ENCODE data around the gene COG5.

Gene COG5

GRCh38 chr7:107344286-107344685 is 219.4 kb downstream of the COG5 start:
- H2AFZ ChIP-seq (ENCODE audit: low read length, unreplicated experiment): no peak overlapping the region
- H3K79me2 ChIP-seq (ENCODE audit: control insufficient read depth, insufficient read depth, low read length, unreplicated experiment): no peaks in the 10 kb centered on the region
- H3K36me3 ChIP-seq (ENCODE audit: insufficient read depth, low read length): 0 out of 2 replicates have a peak, but pooled peaks cover 3% of the 10 kb centered on the region
- no peak overlapping the region for H3K27ac ChIP-seq (ENCODE audit: low read depth, low read length)
- H3K4me3 ChIP-seq (ENCODE audit: low read depth, low read length): no peak overlapping the region
- H3K27me3 ChIP-seq (ENCODE audit: insufficient read depth, low read length): no peaks in the 10 kb centered on the region
- no peaks in the 10 kb centered on the region for H3K4me1 ChIP-seq (ENCODE audit: control insufficient read depth, insufficient read depth, low read length, unreplicated experiment)

GRCh38 chr7:107338080-107338479 is 225.6 kb downstream of the COG5 start:
- no peaks in the 10 kb centered on the region for H3K36me3 ChIP-seq (ENCODE audit: insufficient read depth, low read length)
- no peaks in the 10 kb centered on the region for H3K4me1 ChIP-seq (ENCODE audit: control insufficient read depth, insufficient read depth, low read length, unreplicated experiment)
- no peaks in the 10 kb centered on the region for H3K27me3 ChIP-seq (ENCODE audit: insufficient read depth, low read length)
- no peak overlapping the region for H3K27ac ChIP-seq (ENCODE audit: low read depth, low read length)
- H3K4me3 ChIP-seq (ENCODE audit: low read depth, low read length): no peak overlapping the region
- no peak overlapping the region for H2AFZ ChIP-seq (ENCODE audit: low read length, unreplicated experiment)
- no peaks in the 10 kb centered on the region for H3K79me2 ChIP-seq (ENCODE audit: control insufficient read depth, insufficient read depth, low read length, unreplicated experiment)

- Histone ChIP-seq H3K36me3 (ENCODE audit: insufficient read depth, low read length) (no peaks in the 10 kb centered on the region), H3K27me3 (ENCODE audit: insufficient read depth, low read length) (no peaks in the 10 kb centered on the region), H3K4me3 (ENCODE audit: low read depth, low read length) (no peak overlapping the region), H3K79me2 (ENCODE audit: control insufficient read depth, insufficient read depth, low read length, unreplicated experiment) (no peaks in the 10 kb centered on the region), H3K27ac (ENCODE audit: low read depth, low read length) (no peak overlapping the region), H2AFZ (ENCODE audit: low read length, unreplicated experiment) (no peak overlapping the region), H3K4me1 (ENCODE audit: control insufficient read depth, insufficient read depth, low read length, unreplicated experiment) (no peaks in the 10 kb centered on the region)
Measured at GRCh38 chr7:107332488-107333269, 231.0 kb downstream of the COG5 start.

- H2AFZ ChIP-seq (ENCODE audit: low read length, unreplicated experiment): no peak overlapping the region
- H3K4me1 ChIP-seq (ENCODE audit: control insufficient read depth, insufficient read depth, low read length, unreplicated experiment): no peaks in the 10 kb centered on the region
- no peaks in the 10 kb centered on the region for H3K27me3 ChIP-seq (ENCODE audit: insufficient read depth, low read length)
- H3K27ac ChIP-seq (ENCODE audit: low read depth, low read length): no peak overlapping the region
- H3K4me3 ChIP-seq (ENCODE audit: low read depth, low read length): no peak overlapping the region
- H3K36me3 ChIP-seq (ENCODE audit: insufficient read depth, low read length): no peaks in the 10 kb centered on the region
- H3K79me2 ChIP-seq (ENCODE audit: control insufficient read depth, insufficient read depth, low read length, unreplicated experiment): no peaks in the 10 kb centered on the region
Measured at GRCh38 chr7:107330478-107330877, 233.2 kb downstream of the COG5 start.

GRCh38 chr7:107327986-107328569 is 235.6 kb downstream of the COG5 start:
- no peak overlapping the region for H2AFZ ChIP-seq (ENCODE audit: low read length, unreplicated experiment)
- H3K4me1 ChIP-seq (ENCODE audit: control insufficient read depth, insufficient read depth, low read length, unreplicated experiment): no peaks in the 10 kb centered on the region
- H3K4me3 ChIP-seq (ENCODE audit: low read depth, low read length): no peak overlapping the region
- H3K36me3 ChIP-seq (ENCODE audit: insufficient read depth, low read length): no peaks in the 10 kb centered on the region
- H3K27me3 ChIP-seq (ENCODE audit: insufficient read depth, low read length): no peaks in the 10 kb centered on the region
- H3K79me2 ChIP-seq (ENCODE audit: control insufficient read depth, insufficient read depth, low read length, unreplicated experiment): no peaks in the 10 kb centered on the region
- no peak overlapping the region for H3K27ac ChIP-seq (ENCODE audit: low read depth, low read length)

GRCh38 chr7:107326061-107326460 is 237.7 kb downstream of the COG5 start:
- no peak overlapping the region for H3K27ac ChIP-seq (ENCODE audit: low read depth, low read length)
- no peaks in the 10 kb centered on the region for H3K4me1 ChIP-seq (ENCODE audit: control insufficient read depth, insufficient read depth, low read length, unreplicated experiment)
- H3K27me3 ChIP-seq (ENCODE audit: insufficient read depth, low read length): no peaks in the 10 kb centered on the region
- H2AFZ ChIP-seq (ENCODE audit: low read length, unreplicated experiment): no peak overlapping the region
- H3K4me3 ChIP-seq (ENCODE audit: low read depth, low read length): no peak overlapping the region
- no peaks in the 10 kb centered on the region for H3K36me3 ChIP-seq (ENCODE audit: insufficient read depth, low read length)
- no peaks in the 10 kb centered on the region for H3K79me2 ChIP-seq (ENCODE audit: control insufficient read depth, insufficient read depth, low read length, unreplicated experiment)

GRCh38 chr7:107322015-107322414 is 241.7 kb downstream of the COG5 start:
- H3K27ac ChIP-seq (ENCODE audit: low read depth, low read length): no peak overlapping the region
- H3K4me3 ChIP-seq (ENCODE audit: low read depth, low read length): no peak overlapping the region
- H3K36me3 ChIP-seq (ENCODE audit: insufficient read depth, low read length): no peaks in the 10 kb centered on the region
- no peak overlapping the region for H2AFZ ChIP-seq (ENCODE audit: low read length, unreplicated experiment)
- no peaks in the 10 kb centered on the region for H3K79me2 ChIP-seq (ENCODE audit: control insufficient read depth, insufficient read depth, low read length, unreplicated experiment)
- H3K27me3 ChIP-seq (ENCODE audit: insufficient read depth, low read length): no peaks in the 10 kb centered on the region
- H3K4me1 ChIP-seq (ENCODE audit: control insufficient read depth, insufficient read depth, low read length, unreplicated experiment): no peaks in the 10 kb centered on the region

GRCh38 chr7:107321611-107322010 is 242.1 kb downstream of the COG5 start:
- Histone ChIP-seq H3K79me2 (ENCODE audit: control insufficient read depth, insufficient read depth, low read length, unreplicated experiment) (no peaks in the 10 kb centered on the region), H3K4me1 (ENCODE audit: control insufficient read depth, insufficient read depth, low read length, unreplicated experiment) (no peaks in the 10 kb centered on the region), H2AFZ (ENCODE audit: low read length, unreplicated experiment) (no peak overlapping the region), H3K27ac (ENCODE audit: low read depth, low read length) (no peak overlapping the region), H3K27me3 (ENCODE audit: insufficient read depth, low read length) (no peaks in the 10 kb centered on the region), H3K4me3 (ENCODE audit: low read depth, low read length) (no peak overlapping the region), H3K36me3 (ENCODE audit: insufficient read depth, low read length) (no peaks in the 10 kb centered on the region)

- no peak overlapping the region for H3K27ac ChIP-seq (ENCODE audit: low read depth, low read length)
- no peaks in the 10 kb centered on the region for H3K36me3 ChIP-seq (ENCODE audit: insufficient read depth, low read length)
- no peaks in the 10 kb centered on the region for H3K4me1 ChIP-seq (ENCODE audit: control insufficient read depth, insufficient read depth, low read length, unreplicated experiment)
- H3K4me3 ChIP-seq (ENCODE audit: low read depth, low read length): no peak overlapping the region
- no peak overlapping the region for H2AFZ ChIP-seq (ENCODE audit: low read length, unreplicated experiment)
- no peaks in the 10 kb centered on the region for H3K27me3 ChIP-seq (ENCODE audit: insufficient read depth, low read length)
- no peaks in the 10 kb centered on the region for H3K79me2 ChIP-seq (ENCODE audit: control insufficient read depth, insufficient read depth, low read length, unreplicated experiment)
Measured at GRCh38 chr7:107319724-107320228, 243.9 kb downstream of the COG5 start.

- H2AFZ ChIP-seq (ENCODE audit: low read length, unreplicated experiment): no peak overlapping the region
Measured at GRCh38 chr7:107318523-107319160, 245.1 kb downstream of the COG5 start.

More at GRCh38 chr7:107318523-107319160, 245.1 kb downstream of the COG5 start:
- Histone ChIP-seq H3K27ac (ENCODE audit: low read depth, low read length) (no peak overlapping the region), H3K27me3 (ENCODE audit: insufficient read depth, low read length) (no peaks in the 10 kb centered on the region), H3K36me3 (ENCODE audit: insufficient read depth, low read length) (no peaks in the 10 kb centered on the region), H3K4me1 (ENCODE audit: control insufficient read depth, insufficient read depth, low read length, unreplicated experiment) (no peaks in the 10 kb centered on the region), H3K4me3 (ENCODE audit: low read depth, low read length) (no peak overlapping the region), H3K79me2 (ENCODE audit: control insufficient read depth, insufficient read depth, low read length, unreplicated experiment) (no peaks in the 10 kb centered on the region)

Data from ACC112 (cell line).